Measurements from ENCODE around the gene HMCES. TPM values are rescaled to one million over a fixed set of nuclear protein-coding genes. Genes with fewer than 3 reads are reported as not detected.
"Not testable (repeated sequence)": the region's sequence is repeated elsewhere in the genome, so short reads cannot be mapped to it uniquely, and the experiment has no call there.

HMCES gene
- total RNA-seq, 4 donors from 2014 or later = 2.0 to 42.9 (median 28.3) TPM

DNA sequence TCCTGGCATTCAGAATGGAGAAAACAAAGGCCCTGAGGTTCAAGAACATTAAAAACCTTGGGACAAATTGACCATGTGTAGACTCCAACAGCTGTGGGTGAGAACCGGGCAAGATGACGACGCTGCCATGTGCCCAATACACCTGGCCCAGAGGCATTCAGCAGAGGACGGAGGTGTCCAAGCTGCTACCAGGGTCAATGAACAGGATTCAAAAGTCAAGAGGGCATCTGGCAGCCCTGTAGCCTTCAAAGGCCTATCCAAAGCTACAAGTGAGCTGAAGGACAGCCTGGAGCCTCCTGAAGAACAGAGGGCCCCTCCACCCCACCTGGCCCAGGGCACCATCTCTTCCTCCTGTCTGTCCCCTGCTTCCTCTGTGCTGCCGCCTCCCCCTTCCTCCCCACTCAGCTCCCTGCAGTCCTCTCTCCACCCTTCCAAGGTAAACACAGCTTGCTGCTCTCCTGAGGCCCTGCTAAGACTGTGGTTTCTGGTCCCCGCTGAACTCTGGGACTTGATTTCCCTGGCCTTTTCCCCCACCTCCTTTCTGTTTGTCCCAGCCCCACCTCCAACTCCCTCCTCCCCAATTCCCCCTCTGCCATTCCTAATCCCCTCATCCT lies 57.5 kb downstream of the HMCES start:
- intact Hi-C loops (cut with DNase I; ENCODE audit: low total_unique reads) = no loop called here
- Histone ChIP-seq H3K4me3 (no peak overlapping the region), H3K27me3 (no peaks in the 10 kb centered on the region)

DNA sequence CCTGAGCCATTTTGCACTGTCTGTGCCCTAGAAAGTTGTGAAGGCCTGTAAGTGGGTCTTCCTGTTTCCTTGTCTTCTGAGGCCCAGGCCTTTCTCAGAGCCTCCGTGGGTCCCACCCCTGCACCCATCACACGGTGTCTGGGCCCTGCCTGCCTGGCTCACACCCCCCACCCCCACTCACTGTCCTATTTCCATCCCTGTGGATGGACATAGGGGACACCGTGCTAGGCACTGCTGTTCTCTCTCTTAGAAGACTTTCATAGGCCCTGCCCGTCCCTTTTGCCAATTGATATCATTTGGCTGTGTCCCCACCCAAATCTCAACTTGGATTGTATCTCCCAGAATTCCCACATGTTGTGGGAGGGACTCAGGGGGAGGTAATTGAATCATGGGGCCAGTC lies 59.0 kb downstream of the HMCES start:
- H3K36me3 ChIP-seq; H3K4me3 ChIP-seq; intact Hi-C loops (cut with DNase I; ENCODE audit: low total_unique reads): not testable (repeated sequence)

More for the DNA sequence above, 57.5 kb downstream of the HMCES start:
- no peak for TF ChIP-seq POLR2A (IDR thresholded peaks at IDR 0.05)
- TF ChIP-seq, protein P1, sequence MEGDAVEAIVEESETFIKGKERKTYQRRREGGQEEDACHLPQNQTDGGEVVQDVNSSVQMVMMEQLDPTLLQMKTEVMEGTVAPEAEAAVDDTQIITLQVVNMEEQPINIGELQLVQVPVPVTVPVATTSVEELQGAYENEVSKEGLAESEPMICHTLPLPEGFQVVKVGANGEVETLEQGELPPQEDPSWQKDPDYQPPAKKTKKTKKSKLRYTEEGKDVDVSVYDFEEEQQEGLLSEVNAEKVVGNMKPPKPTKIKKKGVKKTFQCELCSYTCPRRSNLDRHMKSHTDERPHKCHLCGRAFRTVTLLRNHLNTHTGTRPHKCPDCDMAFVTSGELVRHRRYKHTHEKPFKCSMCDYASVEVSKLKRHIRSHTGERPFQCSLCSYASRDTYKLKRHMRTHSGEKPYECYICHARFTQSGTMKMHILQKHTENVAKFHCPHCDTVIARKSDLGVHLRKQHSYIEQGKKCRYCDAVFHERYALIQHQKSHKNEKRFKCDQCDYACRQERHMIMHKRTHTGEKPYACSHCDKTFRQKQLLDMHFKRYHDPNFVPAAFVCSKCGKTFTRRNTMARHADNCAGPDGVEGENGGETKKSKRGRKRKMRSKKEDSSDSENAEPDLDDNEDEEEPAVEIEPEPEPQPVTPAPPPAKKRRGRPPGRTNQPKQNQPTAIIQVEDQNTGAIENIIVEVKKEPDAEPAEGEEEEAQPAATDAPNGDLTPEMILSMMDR (IDR thresholded peaks at IDR 0.05) = no peak
- no peaks in the 10 kb centered on the region for H3K9me3 ChIP-seq
- H3K4me1 ChIP-seq = no peaks in the 10 kb centered on the region
- no peak overlapping the region for H3K27ac ChIP-seq
- H3K36me3 ChIP-seq = no peaks in the 10 kb centered on the region
- no peak for DNase-seq

DNA sequence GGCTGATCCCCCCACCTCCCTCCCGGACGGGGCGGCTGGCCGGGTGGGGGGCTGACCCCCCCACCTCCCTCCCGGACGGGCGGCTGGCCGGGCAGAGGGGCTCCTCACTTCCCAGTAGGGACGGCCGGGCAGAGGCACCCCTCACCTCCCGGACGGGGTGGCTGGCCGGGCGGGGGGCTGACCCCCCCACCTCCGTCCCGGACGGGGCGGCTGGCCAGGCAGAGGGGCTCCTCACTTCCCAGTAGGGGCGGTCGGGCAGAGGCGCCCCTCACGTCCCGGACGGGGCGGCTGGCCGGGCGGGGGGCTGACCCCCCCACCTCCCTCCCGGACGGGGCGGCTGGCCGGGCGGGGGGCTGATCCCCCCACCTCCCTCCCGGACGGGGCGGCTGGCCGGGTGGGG lies 60.5 kb downstream of the HMCES start:
- H3K9me3 ChIP-seq; H3K27ac ChIP-seq; intact Hi-C loops (cut with DNase I; ENCODE audit: low total_unique reads); H3K4me1 ChIP-seq; H3K36me3 ChIP-seq; DNase-seq; H3K27me3 ChIP-seq; H3K4me3 ChIP-seq: not testable (repeated sequence)

More for the DNA sequence above, 59.0 kb downstream of the HMCES start:
- not testable (repeated sequence) for H3K27me3 ChIP-seq, H3K27ac ChIP-seq, H3K4me1 ChIP-seq, H3K9me3 ChIP-seq, DNase-seq

DNA sequence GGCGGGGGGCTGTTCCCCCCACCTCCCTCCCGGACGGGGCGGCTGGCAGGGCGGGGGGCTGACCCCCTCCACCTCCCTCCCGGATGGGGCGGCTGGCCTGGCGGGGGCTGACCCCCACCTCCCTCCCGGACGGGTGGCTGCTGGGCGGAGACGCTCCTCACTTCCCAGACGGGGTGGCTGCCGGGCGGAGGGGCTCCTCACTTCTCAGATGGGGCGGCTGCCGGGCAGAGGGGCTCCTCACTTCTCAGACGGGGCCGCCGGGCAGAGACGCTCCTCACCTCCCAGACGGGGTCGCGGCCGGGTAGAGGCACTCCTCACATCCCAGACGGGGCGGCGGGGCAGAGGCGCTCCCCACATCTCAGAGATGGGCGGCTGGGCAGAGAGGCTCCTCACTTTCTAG lies 61.2 kb downstream of the HMCES start:
- H3K9me3 ChIP-seq; H3K4me3 ChIP-seq; DNase-seq; H3K27me3 ChIP-seq; H3K36me3 ChIP-seq; intact Hi-C loops (cut with DNase I; ENCODE audit: low total_unique reads); H3K4me1 ChIP-seq; H3K27ac ChIP-seq: not testable (repeated sequence)

DNA sequence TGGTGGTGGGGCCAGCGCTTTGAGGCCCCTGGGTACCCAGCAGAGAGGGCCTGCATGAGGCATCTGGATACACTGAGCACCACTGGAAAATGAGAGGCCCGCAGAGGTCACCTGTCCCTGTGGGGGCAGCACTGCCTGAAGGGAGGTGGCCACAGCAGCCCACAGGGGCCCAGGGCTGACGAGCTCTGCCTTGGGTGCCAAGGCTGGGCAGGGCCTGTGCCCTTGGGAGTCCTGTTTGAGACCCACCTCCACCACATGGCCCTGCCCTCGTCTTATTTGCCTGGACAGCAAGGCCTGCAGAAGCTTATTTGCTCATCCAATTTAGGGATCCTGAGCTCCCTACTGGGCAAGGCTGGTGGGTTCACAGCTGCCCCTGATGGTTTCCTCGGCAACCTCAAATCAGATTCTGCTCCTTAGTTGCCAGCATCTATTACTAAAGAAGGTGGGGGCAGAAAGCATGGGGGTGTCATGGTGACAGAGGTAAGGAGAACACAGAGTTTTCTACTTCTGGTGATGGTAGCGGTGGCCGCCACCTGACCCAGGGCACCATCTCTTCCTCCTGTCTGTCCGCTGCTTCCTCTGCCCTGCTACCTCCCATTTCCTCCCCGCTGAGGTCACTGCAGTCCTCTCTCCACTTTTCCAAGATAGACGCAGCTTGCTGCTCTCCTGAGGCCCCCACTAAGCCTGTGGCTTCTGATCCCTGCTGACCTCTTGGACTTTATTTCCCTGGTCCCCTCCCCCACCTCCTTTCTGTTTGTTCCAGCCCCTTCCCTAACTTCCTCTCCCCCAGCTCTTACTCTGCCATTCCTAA lies 62.9 kb downstream of the HMCES start:
- no peak for DNase-seq
- H3K36me3 ChIP-seq = no peaks in the 10 kb centered on the region
- no peak overlapping the region for H3K4me3 ChIP-seq
- no peak overlapping the region for H3K27ac ChIP-seq
- no peaks in the 10 kb centered on the region for H3K9me3 ChIP-seq
- intact Hi-C loops (cut with DNase I; ENCODE audit: low total_unique reads) = no loop called here
- TF ChIP-seq POLR2A (IDR thresholded peaks at IDR 0.05) = no peak
- TF ChIP-seq, protein P1 (IDR thresholded peaks at IDR 0.05) = no peak
- H3K4me1 ChIP-seq = peaks cover 0 to 5% of the 10 kb centered on the region in 2 donors
- H3K27me3 ChIP-seq = no peaks in the 10 kb centered on the region

DNA sequence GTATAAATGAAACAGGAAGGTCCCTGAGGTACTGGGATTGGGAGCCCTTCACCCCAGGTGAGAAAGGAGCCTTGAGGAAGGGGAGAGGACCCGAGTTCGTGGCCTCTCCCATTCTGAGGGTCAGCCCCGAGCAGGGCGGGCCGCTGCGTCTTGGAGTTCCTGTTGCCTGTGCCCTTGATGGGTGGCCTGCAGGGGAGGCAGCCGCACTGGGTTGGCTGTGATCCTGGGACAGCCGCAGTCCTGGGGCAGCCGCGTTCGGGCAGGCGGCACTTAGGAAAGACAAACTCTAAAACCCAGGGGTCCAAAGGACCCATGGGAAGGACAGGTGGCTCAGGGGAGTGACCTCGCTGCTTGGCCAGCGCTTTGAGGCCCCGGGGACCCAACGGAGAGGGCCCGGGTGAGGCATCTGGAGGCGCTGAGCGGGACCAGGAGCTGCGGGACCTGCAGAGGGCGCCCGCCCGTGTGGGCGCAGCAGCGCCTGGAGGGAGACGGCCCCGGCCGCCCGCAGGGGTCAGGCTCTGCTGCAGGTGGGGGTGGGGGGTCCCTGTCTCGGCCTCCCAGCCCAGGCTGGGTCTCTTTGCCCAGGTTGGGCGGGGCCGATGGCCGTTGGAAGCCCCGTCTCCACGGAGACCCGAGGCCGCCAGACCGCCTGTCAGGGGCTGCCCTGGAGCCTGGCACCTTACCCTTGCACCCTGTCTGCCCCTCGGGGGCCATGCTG lies 65.1 kb downstream of the HMCES start:
- DNase-seq = no peak
- no peaks in the 10 kb centered on the region for H3K36me3 ChIP-seq
- H3K4me3 ChIP-seq = no peak overlapping the region
- peaks cover 0 to 5% of the 10 kb centered on the region in 2 donors for H3K4me1 ChIP-seq
- no peaks in the 10 kb centered on the region for H3K9me3 ChIP-seq
- intact Hi-C loops (cut with DNase I; ENCODE audit: low total_unique reads) = no loop called here
- no peak overlapping the region for H3K27ac ChIP-seq
- H3K27me3 ChIP-seq = no peaks in the 10 kb centered on the region
- TF ChIP-seq POLR2A (IDR thresholded peaks at IDR 0.05) = no peak
- TF ChIP-seq, protein P1 (IDR thresholded peaks at IDR 0.05) = peak in 3 of 4 experiments; percentile 12 to 28 (median 25)

Data from uterus (tissue), 4 donors.